ENCODE data around the gene ILF2.

The ILF2 gene

GRCh38 chr1:153633754-153634665 is 36.8 kb downstream of the ILF2 start, which contains the start of gene CHTOP:
Gene CHTOP, plus strand, starts transcription at chr1:153634066. Its CDS starts 2,523 bp downstream, at chr1:153636589.
- peak; percentile 97 to 100 (median 99) for DNase-seq
- intact Hi-C loops (cut with DNase I) = no loop called here

- peak in 6 of 42 donors; percentile 8 to 49 (median 32) for DNase-seq
- intact Hi-C loops (cut with DNase I) = no loop called here
Measured at GRCh38 chr1:153633161-153633753, 37.5 kb downstream of the ILF2 start.

GRCh38 chr1:153631047-153632022 is 39.5 kb downstream of the ILF2 start:
- intact Hi-C loops (cut with DNase I) = no loop called here
- peak in 24 of 42 donors; percentile 30 to 88 (median 57) for DNase-seq

- DNase-seq = peak in 1 of 42 donors; percentile 28
- intact Hi-C loops (cut with DNase I) = no loop called here
Measured at GRCh38 chr1:153630384-153630783, 40.4 kb downstream of the ILF2 start.

- DNase-seq = peak in 24 of 42 donors; percentile 13 to 70 (median 52)
- intact Hi-C loops (cut with DNase I) = loop anchor here (2.0 kb wide), 1 partner anchor 53 kb away; no protein-coding TSS in a partner anchor
Measured at GRCh38 chr1:153629971-153630370, 40.8 kb downstream of the ILF2 start.

- peak in 1 of 42 donors; percentile 6 for DNase-seq
- intact Hi-C loops (cut with DNase I) = loop anchor here (2.0 kb wide), 1 partner anchor 53 kb away; no protein-coding TSS in a partner anchor
Measured at GRCh38 chr1:153629343-153629665, 41.5 kb downstream of the ILF2 start.

- intact Hi-C loops (cut with DNase I) = loop anchor here (2.0 kb wide), 1 partner anchor 52 kb away; no protein-coding TSS in a partner anchor
- DNase-seq = peak in 25 of 42 donors; percentile 32 to 85 (median 56)
Measured at GRCh38 chr1:153628638-153629342, 42.0 kb downstream of the ILF2 start.

- intact Hi-C loops (cut with DNase I) = loop anchor here (2.0 kb wide), 1 partner anchor 51 kb away; no protein-coding TSS in a partner anchor
- DNase-seq = peak; percentile 50 to 92 (median 76)
Measured at GRCh38 chr1:153627715-153628626, 42.8 kb downstream of the ILF2 start, which contains the start of gene S100A1. Gene S100A1, plus strand, starts transcription at chr1:153628434. Its CDS starts 2,088 bp downstream, at chr1:153630522.

GRCh38 chr1:153626904-153627714 is 43.7 kb downstream of the ILF2 start, which contains the start of gene S100A13:
Gene S100A13, minus strand, starts transcription at chr1:153627505. Its CDS starts 1,033 bp downstream, at chr1:153626472.
- intact Hi-C loops (cut with DNase I) = no loop called here
- peak in 40 of 42 donors; percentile 29 to 86 (median 66) for DNase-seq

- intact Hi-C loops (cut with DNase I) = no loop called here
- no peak for DNase-seq
Measured at GRCh38 chr1:153626477-153626903, 44.3 kb downstream of the ILF2 start.

- intact Hi-C loops (cut with DNase I) = no loop called here
- DNase-seq = peak in 1 of 42 donors; percentile 4
Measured at GRCh38 chr1:153624965-153625611, 45.7 kb downstream of the ILF2 start.

GRCh38 chr1:153623101-153623500 is 47.7 kb downstream of the ILF2 start:
- no peak for DNase-seq
- intact Hi-C loops (cut with DNase I) = no loop called here

GRCh38 chr1:153619171-153619570 is 51.6 kb downstream of the ILF2 start:
- no peak for DNase-seq
- intact Hi-C loops (cut with DNase I) = no loop called here

GRCh38 chr1:153617663-153618062 is 53.1 kb downstream of the ILF2 start:
- intact Hi-C loops (cut with DNase I) = no loop called here
- peak in 28 of 42 donors; percentile 21 to 79 (median 60) for DNase-seq

- peak in 1 of 42 donors; percentile 20 for DNase-seq
- intact Hi-C loops (cut with DNase I) = no loop called here
Measured at GRCh38 chr1:153616917-153617311, 53.9 kb downstream of the ILF2 start.

Data from head of caudate nucleus (tissue), 42 donors.